Mesendoderm (in vitro differentiated cells): ENCODE data around the gene IL17B.

Experiments used
- DNase-seq: peaks from one replicate; pipeline ENCODE4 v3.0.0; 2013
- H2AK5ac ChIP-seq: 2 replicates; pipeline ENCODE4 v1.6.1; 2013; ENCODE audit warnings: low read length, inconsistent platforms
- H2BK120ac ChIP-seq: 2 replicates; pipeline ENCODE4 v1.6.1; 2013; ENCODE audit warnings: low read depth, mild to moderate bottlenecking, low read length, moderate library complexity, mixed read lengths
- H2BK15ac ChIP-seq: replicated peaks from 2 replicates; pipeline ENCODE4 v1.6.1; 2013; ENCODE audit warnings: low read depth, mild to moderate bottlenecking, moderate library complexity
- H2BK5ac ChIP-seq: 2 replicates; pipeline ENCODE4 v1.6.1; 2013; ENCODE audit warnings: low read length, inconsistent platforms
- H3K18ac ChIP-seq: 2 replicates; pipeline ENCODE4 v1.6.1; 2013; ENCODE audit warnings: mild to moderate bottlenecking, low read length, mixed read lengths
- H3K23ac ChIP-seq: one replicate; pipeline ENCODE4 v1.6.1; 2013; ENCODE audit warnings: low read length
- H3K27ac ChIP-seq: 2 replicates; pipeline ENCODE4 v1.5.1; 2013; ENCODE audit warnings: low read depth, mild to moderate bottlenecking, inconsistent platforms, low read length, moderate library complexity
- H3K27me3 ChIP-seq: 2 replicates; pipeline ENCODE4 v1.6.1; 2013; ENCODE audit warnings: low read length, control low read depth, mild to moderate bottlenecking, inconsistent platforms; ENCODE audit not compliant: insufficient read depth, poor library complexity
- H3K36me3 ChIP-seq: 2 replicates; pipeline ENCODE4 v1.6.1; 2013; ENCODE audit warnings: low read length, inconsistent platforms; ENCODE audit not compliant: control insufficient read depth, insufficient read depth
- H3K4ac ChIP-seq: one replicate; pipeline ENCODE4 v1.6.1; 2013; ENCODE audit warnings: low read depth, mild to moderate bottlenecking, low read length, moderate library complexity
- H3K4me1 ChIP-seq: 2 replicates; pipeline ENCODE4 v1.6.1; 2013; ENCODE audit warnings: low read depth, low read length, inconsistent platforms; ENCODE audit not compliant: control insufficient read depth
- H3K4me2 ChIP-seq: 2 replicates; pipeline ENCODE4 v1.6.1; 2013; ENCODE audit warnings: low read length
- H3K4me3 ChIP-seq: 2 replicates; pipeline ENCODE4 v1.5.1; 2013; ENCODE audit warnings: mild to moderate bottlenecking, low read length
- H3K56ac ChIP-seq: one replicate; pipeline ENCODE4 v1.6.1; 2013; ENCODE audit warnings: low read length
- H3K79me1 ChIP-seq: 2 replicates; pipeline ENCODE4 v1.6.1; 2013; ENCODE audit warnings: low read length, inconsistent platforms
- H3K79me2 ChIP-seq: 2 replicates; pipeline ENCODE4 v1.6.1; 2013; ENCODE audit warnings: mild to moderate bottlenecking, low read length; ENCODE audit not compliant: control insufficient read depth, insufficient read depth
- H3K9ac ChIP-seq: 2 replicates; pipeline ENCODE4 v1.6.1; 2013; ENCODE audit warnings: low read length, inconsistent platforms
- H4K5ac ChIP-seq: one replicate; pipeline ENCODE4 v1.6.1; 2013; ENCODE audit warnings: low read length
- H4K8ac ChIP-seq: one replicate; pipeline ENCODE4 v1.6.1; 2013; ENCODE audit warnings: low read depth, mild to moderate bottlenecking, control low read depth, low read length, moderate library complexity
- WGBS: extraction: QIAGEN DNeasy Blood & Tissue Kit; methylation state at CpG from one replicate; pipeline ENCODE4 v1.1.7; 2013; ENCODE audit warnings: low lambda C conversion rate, missing lambda C conversion rate; ENCODE audit not compliant: insufficient coverage; ENCODE audit errors: extremely low coverage; 5-methylcytosine and 5-hydroxymethylcytosine counted together

The IL17B gene

GRCh38 chr5:149380466-149381121 is 1.5 kb upstream of the IL17B start:
- no peaks in the 10 kb centered on the region for H3K4me1 ChIP-seq
- H4K8ac ChIP-seq: no peak overlapping the region
- WGBS: no CpG with 5 or more reads among the region's 16 CpGs
- H2BK15ac ChIP-seq: no peak overlapping the region
- H3K56ac ChIP-seq: no peak overlapping the region
- H3K9ac ChIP-seq: no peak overlapping the region
- no peaks in the 10 kb centered on the region for H3K79me1 ChIP-seq
- no peak overlapping the region for H2BK5ac ChIP-seq
- no peak overlapping the region for H2AK5ac ChIP-seq
- no peak overlapping the region for H3K4me2 ChIP-seq
- no peak overlapping the region for H2BK120ac ChIP-seq
- no peak overlapping the region for H3K18ac ChIP-seq
- H3K79me2 ChIP-seq: no peaks in the 10 kb centered on the region
- DNase-seq: no peak
- H3K4ac ChIP-seq: no peak overlapping the region
- H3K36me3 ChIP-seq: no peaks in the 10 kb centered on the region
- H3K27ac ChIP-seq: no peak overlapping the region
- no peak overlapping the region for H3K4me3 ChIP-seq
- no peak overlapping the region for H3K23ac ChIP-seq
- no peaks in the 10 kb centered on the region for H3K27me3 ChIP-seq
- no peak overlapping the region for H4K5ac ChIP-seq

- Histone ChIP-seq H3K23ac (no peak overlapping the region), H4K5ac (no peak overlapping the region), H3K27ac (no peak overlapping the region), H2BK5ac (no peak overlapping the region), H3K36me3 (no peaks in the 10 kb centered on the region), H3K4ac (no peak overlapping the region), H3K4me3 (no peak overlapping the region), H3K4me2 (no peak overlapping the region), H3K9ac (no peak overlapping the region), H2BK120ac (no peak overlapping the region), H3K79me2 (no peaks in the 10 kb centered on the region), H3K18ac (no peak overlapping the region), H3K4me1 (no peaks in the 10 kb centered on the region), H2AK5ac (no peak overlapping the region), H2BK15ac (no peak overlapping the region), H4K8ac (no peak overlapping the region), H3K56ac (no peak overlapping the region), H3K79me1 (no peaks in the 10 kb centered on the region), H3K27me3 (no peaks in the 10 kb centered on the region)
- no CpG with 5 or more reads among the region's 5 CpGs for WGBS
- DNase-seq: no peak
Measured at GRCh38 chr5:149379818-149380374, 804 bp upstream of the IL17B start.

- no peaks in the 10 kb centered on the region for H3K27me3 ChIP-seq
- no peak overlapping the region for H2AK5ac ChIP-seq
- no peak overlapping the region for H3K27ac ChIP-seq
- no peaks in the 10 kb centered on the region for H3K79me1 ChIP-seq
- no peak overlapping the region for H2BK15ac ChIP-seq
- H3K36me3 ChIP-seq: no peaks in the 10 kb centered on the region
- H4K5ac ChIP-seq: no peak overlapping the region
- no peak overlapping the region for H2BK120ac ChIP-seq
- no CpG with 5 or more reads among the region's 5 CpGs for WGBS
- no peak overlapping the region for H3K9ac ChIP-seq
- no peak overlapping the region for H2BK5ac ChIP-seq
- DNase-seq: no peak
- no peak overlapping the region for H4K8ac ChIP-seq
- H3K4me3 ChIP-seq: no peak overlapping the region
- H3K4ac ChIP-seq: no peak overlapping the region
- H3K23ac ChIP-seq: no peak overlapping the region
- H3K18ac ChIP-seq: no peak overlapping the region
- no peaks in the 10 kb centered on the region for H3K4me1 ChIP-seq
- no peak overlapping the region for H3K56ac ChIP-seq
- no peak overlapping the region for H3K4me2 ChIP-seq
- H3K79me2 ChIP-seq: no peaks in the 10 kb centered on the region
Measured at GRCh38 chr5:149378241-149378820, 761 bp downstream of the IL17B start.

- no peak overlapping the region for H2BK5ac ChIP-seq
- H3K56ac ChIP-seq: no peak overlapping the region
- no peak overlapping the region for H3K4me3 ChIP-seq
- no peaks in the 10 kb centered on the region for H3K79me2 ChIP-seq
- WGBS: no CpG with 5 or more reads among the region's 7 CpGs
- no peak overlapping the region for H2AK5ac ChIP-seq
- H3K27me3 ChIP-seq: no peaks in the 10 kb centered on the region
- H2BK120ac ChIP-seq: no peak overlapping the region
- DNase-seq: no peak
- H3K4me1 ChIP-seq: no peaks in the 10 kb centered on the region
- no peak overlapping the region for H3K18ac ChIP-seq
- H3K79me1 ChIP-seq: no peaks in the 10 kb centered on the region
- H3K9ac ChIP-seq: no peak overlapping the region
- no peak overlapping the region for H3K23ac ChIP-seq
- H4K5ac ChIP-seq: no peak overlapping the region
- no peak overlapping the region for H3K4me2 ChIP-seq
- H3K4ac ChIP-seq: no peak overlapping the region
- no peak overlapping the region for H4K8ac ChIP-seq
- no peaks in the 10 kb centered on the region for H3K36me3 ChIP-seq
- no peak overlapping the region for H2BK15ac ChIP-seq
- no peak overlapping the region for H3K27ac ChIP-seq
Measured at GRCh38 chr5:149376711-149377447, 2.2 kb downstream of the IL17B start.

- no peaks in the 10 kb centered on the region for H3K79me1 ChIP-seq
- H3K4me1 ChIP-seq: no peaks in the 10 kb centered on the region
- no peak overlapping the region for H4K8ac ChIP-seq
- no peaks in the 10 kb centered on the region for H3K27me3 ChIP-seq
- no CpG with 5 or more reads among the region's 12 CpGs for WGBS
- no peak overlapping the region for H2BK5ac ChIP-seq
- H3K23ac ChIP-seq: no peak overlapping the region
- H3K4ac ChIP-seq: no peak overlapping the region
- H3K4me3 ChIP-seq: no peak overlapping the region
- no peak overlapping the region for H3K27ac ChIP-seq
- DNase-seq: no peak
- no peaks in the 10 kb centered on the region for H3K79me2 ChIP-seq
- H3K9ac ChIP-seq: no peak overlapping the region
- H2AK5ac ChIP-seq: no peak overlapping the region
- no peak overlapping the region for H3K18ac ChIP-seq
- no peak overlapping the region for H3K56ac ChIP-seq
- H3K36me3 ChIP-seq: no peaks in the 10 kb centered on the region
- no peak overlapping the region for H3K4me2 ChIP-seq
- H4K5ac ChIP-seq: no peak overlapping the region
- no peak overlapping the region for H2BK120ac ChIP-seq
- no peak overlapping the region for H2BK15ac ChIP-seq
Measured at GRCh38 chr5:149376104-149376503, 3.0 kb downstream of the IL17B start.
